Gastroesophageal sphincter (tissue), 3 donors: ENCODE data around the gene CCT6A.

Source experiments
- EP300 ChIP-seq: sonication (generic); formaldehyde crosslinking; IDR thresholded peaks from one replicate; pipeline ENCODE4 v1.6.1; 2017; ENCODE audit warnings: antibody characterized with exemption, mild to moderate bottlenecking
- POLR2A ChIP-seq, 2 donors: fragments of 450-650 bp; IDR thresholded peaks; one replicate each; pipeline ENCODE4 v1.6.1; 2017; ENCODE audit warnings: antibody characterized with exemption in 2 of 2, mild to moderate bottlenecking in 2 of 2, moderate library complexity in 1 of 2
- TF ChIP-seq, protein P1 (sequence below), 4 experiments: fragments of 200-600 bp in 2 of 4; fragments of 450-650 bp in 2 of 4; sonication (generic) in 1 of 4; IDR thresholded peaks; one replicate each; pipeline ENCODE4 v1.5.1; 2017 to 2019; ENCODE audit warnings: antibody characterized with exemption in 4 of 4, mild to moderate bottlenecking in 2 of 4, moderate library complexity in 2 of 4

DNA sequence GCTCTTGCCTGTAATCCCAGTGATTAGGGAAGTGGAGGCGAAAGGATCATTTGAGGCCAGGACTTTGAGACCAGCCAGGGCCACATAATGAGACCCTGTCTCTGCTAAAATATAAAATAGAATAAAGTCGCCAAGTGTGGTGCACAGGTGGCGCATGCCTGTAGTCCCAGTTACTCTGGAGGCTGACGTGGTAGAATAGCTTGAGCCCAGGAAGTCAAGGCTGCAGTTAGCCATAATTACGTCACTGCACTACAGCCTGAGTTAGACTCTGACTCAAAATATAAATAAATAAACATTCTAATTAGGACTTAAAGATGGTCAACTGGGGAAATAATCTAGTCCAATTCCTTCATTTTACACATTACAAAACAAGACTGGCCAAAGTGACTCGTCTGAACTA lies 53.9 kb downstream of the CCT6A start:
- no peak for TF ChIP-seq POLR2A (IDR thresholded peaks at IDR 0.05)
- TF ChIP-seq, protein P1, sequence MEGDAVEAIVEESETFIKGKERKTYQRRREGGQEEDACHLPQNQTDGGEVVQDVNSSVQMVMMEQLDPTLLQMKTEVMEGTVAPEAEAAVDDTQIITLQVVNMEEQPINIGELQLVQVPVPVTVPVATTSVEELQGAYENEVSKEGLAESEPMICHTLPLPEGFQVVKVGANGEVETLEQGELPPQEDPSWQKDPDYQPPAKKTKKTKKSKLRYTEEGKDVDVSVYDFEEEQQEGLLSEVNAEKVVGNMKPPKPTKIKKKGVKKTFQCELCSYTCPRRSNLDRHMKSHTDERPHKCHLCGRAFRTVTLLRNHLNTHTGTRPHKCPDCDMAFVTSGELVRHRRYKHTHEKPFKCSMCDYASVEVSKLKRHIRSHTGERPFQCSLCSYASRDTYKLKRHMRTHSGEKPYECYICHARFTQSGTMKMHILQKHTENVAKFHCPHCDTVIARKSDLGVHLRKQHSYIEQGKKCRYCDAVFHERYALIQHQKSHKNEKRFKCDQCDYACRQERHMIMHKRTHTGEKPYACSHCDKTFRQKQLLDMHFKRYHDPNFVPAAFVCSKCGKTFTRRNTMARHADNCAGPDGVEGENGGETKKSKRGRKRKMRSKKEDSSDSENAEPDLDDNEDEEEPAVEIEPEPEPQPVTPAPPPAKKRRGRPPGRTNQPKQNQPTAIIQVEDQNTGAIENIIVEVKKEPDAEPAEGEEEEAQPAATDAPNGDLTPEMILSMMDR (IDR thresholded peaks at IDR 0.05): no peak
- TF ChIP-seq EP300: no peak
